ENCODE results near the gene IAH1. TPM values are rescaled to one million over a fixed set of nuclear protein-coding genes. Genes with fewer than 3 reads are reported as not detected.

The IAH1 gene
- total RNA-seq: 10 to 100 TPM; 47.5 to 54.9 TPM

GRCh38 chr2:9474361-9475057 is at the start of gene IAH1:
TSS of gene IAH1 (plus strand) at chr2:9474551. CDS start at chr2:9474567, 16 bp downstream.

Other genes starting within 250 kb of the IAH1 start
- 10 to 100 TPM; 36.1 to 46.6 TPM for gene ITGB1BP1, start 51.0 kb upstream of the IAH1 start, total RNA-seq
- 10 to 100 TPM; 49.2 to 68.3 TPM for gene CPSF3, start 50.9 kb upstream of the IAH1 start, total RNA-seq
- gene ADAM17, start 81.3 kb downstream of the IAH1 start, total RNA-seq: 10 to 100 TPM; 26.5 to 32.6 TPM
- gene YWHAQ, start 156.4 kb downstream of the IAH1 start, total RNA-seq: 100 to 1,000 TPM; 184 to 258 TPM